HG03378 (cell line): ENCODE measurements around the gene GRIP1.

ENCODE experiments used
- ATAC-seq: cut with Tn5 transposase; IDR thresholded peaks from one replicate; pipeline ENCODE4 v1.9.1; 2021; ENCODE audit warnings: mild to moderate bottlenecking, moderate library complexity; ENCODE audit not compliant: unreplicated experiment

The GRIP1 gene

GRCh38 chr12:66403746-66404145 lies 275.1 kb downstream of the GRIP1 start:
- ATAC-seq, result no peak

- no peak for ATAC-seq
These were observed 279.0 kb downstream of the GRIP1 start for GRCh38 chr12:66399911-66400306.

DNA sequence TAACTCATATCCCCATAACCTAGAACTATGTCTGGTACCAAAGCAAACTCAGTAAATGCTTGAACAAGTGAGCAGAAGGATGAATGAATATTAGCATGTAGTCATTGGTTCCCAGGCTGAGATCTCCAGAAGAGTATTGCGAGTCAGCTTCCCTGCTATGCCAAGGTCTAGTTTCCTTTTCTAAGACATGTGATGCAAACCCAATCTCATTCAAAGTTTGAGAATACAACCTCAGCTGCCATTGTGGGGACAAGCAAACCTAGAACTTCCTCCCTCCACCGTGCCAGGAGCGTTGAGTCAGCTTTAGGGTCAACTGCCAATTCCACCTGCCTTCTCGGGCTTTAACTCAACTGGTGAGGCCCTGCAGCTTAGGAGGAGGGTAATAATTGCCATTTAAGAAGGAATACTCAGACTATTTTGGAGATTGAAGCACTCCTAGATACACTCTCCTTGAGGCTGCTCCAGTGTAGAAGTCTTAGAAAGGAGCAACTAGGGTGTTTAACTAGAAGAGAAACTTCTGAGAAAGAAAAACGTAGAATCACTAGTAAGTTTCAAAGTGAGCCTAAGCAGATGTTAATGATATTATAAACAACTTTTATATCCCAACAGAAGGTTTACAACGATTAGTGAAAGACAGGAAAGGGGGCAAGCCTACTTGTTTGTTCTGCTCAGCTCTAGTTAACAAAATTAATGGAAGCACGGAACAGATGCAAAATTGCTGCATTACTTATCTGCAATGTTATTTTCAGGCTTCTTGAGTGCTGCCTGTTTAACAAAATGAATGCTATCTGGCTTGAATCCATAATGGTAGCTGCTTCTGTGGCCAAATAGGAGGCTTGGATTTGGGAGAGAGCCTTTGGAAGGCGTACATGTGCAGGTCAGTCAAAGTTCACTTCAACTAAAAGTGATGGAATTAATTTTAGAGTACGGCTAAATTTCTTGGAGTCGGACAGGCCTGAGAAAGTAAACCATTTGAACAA lies 279.7 kb downstream of the GRIP1 start:
- ATAC-seq, result no peak

GRCh38 chr12:66397574-66398290 lies 281.1 kb downstream of the GRIP1 start:
- ATAC-seq, result no peak

DNA sequence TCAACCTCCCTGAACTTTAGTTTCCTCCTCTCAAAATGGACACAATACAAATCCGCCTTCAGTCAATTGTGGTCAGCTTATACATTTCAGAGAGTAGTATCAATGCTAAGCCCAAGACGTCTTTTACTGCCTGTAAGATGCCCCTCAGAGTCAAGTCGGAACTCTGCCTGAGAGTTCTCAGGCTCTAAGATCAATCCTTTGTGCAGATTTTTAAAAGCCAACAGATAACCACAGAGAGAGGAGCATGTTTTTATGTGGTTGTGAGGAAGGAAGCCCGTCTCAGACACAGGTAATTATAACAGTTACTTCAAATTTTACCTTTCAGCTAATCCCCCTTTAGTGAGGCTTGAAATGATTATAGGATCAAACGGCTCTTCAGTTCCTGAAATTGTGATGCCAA lies 285.0 kb downstream of the GRIP1 start:
- ATAC-seq, result no peak

DNA sequence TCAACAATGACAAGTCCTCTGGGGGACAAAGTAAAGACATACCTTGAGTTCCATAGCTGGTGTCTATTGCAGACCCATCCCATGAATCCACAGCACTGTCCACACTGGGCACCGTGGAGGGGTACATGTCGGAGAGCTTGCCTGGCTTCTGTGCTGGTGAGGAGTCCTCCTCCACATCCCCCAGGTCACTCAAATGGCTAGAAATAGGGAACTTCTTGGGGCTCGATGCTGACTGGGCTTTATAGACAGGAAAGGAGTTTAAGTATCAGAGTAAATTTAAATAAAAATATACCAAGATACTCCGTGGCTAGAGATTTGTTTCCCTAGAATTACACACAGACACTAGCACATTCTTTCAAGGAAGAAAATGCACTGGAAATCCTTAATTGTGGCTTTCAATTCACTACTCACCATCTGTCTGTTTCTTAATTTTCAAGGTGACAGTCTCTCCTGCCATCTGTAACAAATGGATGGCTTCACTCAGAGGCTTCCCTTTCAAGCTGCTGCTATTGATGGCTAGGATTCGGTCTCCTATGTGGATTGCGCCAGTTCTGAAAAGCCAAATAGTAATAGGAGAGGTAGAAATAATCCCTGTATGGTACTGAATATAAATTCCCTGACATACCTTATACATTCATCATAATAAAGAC lies 286.5 kb downstream of the GRIP1 start:
- ATAC-seq, result no peak

DNA sequence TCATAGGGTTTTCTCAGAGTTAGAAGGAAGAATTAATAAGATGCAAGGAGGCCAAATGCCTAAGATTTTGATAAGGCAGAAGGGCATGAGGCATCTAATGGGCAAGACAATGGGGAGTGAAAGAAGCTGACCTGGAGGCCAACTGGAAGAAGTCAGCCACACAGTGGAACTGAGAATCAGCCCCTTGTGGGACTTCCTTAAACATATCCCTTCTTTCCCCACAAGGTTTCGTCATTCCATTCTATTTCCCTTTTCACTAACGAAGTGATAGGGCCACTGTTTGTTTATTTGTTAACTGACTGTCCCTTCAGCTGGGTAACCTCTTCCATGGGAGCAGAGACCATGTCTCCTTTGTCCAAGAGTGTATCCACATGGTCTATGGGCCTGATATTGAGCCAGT lies 290.4 kb downstream of the GRIP1 start:
- no peak for ATAC-seq

GRCh38 chr12:66387117-66387516 lies 291.8 kb downstream of the GRIP1 start:
- no peak for ATAC-seq

GRCh38 chr12:66380769-66381535 lies 297.9 kb downstream of the GRIP1 start:
- ATAC-seq, result no peak

- ATAC-seq, result no peak
These were observed 299.3 kb downstream of the GRIP1 start for GRCh38 chr12:66379616-66380015.

DNA sequence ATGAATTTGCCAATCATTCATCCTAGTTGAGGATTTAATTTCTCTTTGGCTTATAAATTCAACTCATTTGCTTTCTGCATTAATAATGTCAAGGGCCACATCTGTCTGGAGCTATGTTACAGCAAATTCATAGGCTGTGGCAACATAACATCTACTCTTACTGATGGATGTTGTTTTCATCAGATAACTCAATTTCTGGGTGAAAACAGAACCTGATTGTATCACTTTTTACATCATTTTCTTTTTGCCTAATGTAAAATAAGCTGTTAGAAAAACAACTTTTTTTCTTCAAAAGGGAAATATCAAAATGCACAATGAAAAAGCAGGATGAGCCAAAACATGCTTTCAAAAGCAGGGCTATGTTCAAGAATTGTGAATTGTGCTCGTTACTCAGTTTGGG lies 303.3 kb downstream of the GRIP1 start:
- no peak for ATAC-seq

DNA sequence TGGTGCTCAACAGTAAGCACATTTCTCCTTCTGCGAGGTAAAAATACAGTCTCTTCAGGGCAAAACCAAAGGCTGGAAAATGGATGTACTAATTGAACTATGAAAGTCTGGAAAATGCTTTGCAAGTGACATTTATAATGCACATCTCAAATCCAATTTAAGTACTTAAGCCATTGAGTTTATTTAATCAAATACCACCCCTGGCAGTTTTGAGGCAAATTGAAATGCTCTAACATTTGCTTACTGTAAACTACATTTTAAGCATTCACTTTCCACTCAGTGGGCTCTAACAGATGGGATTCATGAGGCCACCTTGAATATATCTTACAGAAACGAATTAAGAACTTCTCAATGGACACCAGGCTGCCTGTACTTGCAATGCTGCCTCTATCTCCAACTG lies 306.9 kb downstream of the GRIP1 start:
- ATAC-seq, result no peak

GRCh38 chr12:66367015-66367667 lies 311.7 kb downstream of the GRIP1 start:
- ATAC-seq, result no peak

- no peak for ATAC-seq
These were observed 313.0 kb downstream of the GRIP1 start for GRCh38 chr12:66365718-66366490.

DNA sequence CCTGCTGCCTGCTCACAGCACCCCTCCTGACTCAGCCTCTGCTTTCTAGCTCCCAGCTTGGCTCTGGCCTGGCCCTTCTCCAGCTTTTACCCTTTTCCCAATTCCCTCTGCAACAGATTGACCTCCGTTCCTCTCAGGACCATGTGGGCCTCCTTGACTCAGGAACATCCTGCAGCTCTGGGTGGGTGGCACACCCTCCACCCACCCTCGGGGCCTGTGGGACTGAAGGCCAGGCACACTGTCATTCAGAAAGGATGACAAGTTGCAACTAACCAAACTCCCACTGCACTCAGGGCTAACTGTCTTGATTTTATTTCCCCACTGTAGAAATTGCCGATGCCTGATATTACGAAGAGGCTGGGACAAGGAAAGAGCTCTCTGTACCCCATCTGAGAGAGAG lies 317.2 kb downstream of the GRIP1 start:
- ATAC-seq, result no peak

DNA sequence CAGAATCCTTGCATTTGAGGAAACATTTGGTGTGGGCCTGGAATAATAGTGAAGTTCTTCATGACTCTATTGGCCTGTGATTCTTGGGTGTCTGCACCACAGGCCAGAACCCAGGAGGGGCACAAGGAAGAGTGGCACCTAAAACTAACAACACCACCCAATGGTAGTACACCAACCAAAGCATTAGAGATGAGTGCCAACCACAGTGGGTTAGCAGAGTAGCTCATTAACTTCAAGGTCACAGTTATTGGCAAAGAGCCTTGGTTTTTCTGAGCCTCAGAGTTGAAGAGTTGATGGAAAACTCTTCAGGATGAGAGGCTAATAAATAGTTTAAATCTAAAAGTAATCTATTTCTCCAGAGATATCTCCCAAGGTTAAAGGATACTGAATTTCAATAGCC lies 319.6 kb downstream of the GRIP1 start:
- ATAC-seq, result no peak

DNA sequence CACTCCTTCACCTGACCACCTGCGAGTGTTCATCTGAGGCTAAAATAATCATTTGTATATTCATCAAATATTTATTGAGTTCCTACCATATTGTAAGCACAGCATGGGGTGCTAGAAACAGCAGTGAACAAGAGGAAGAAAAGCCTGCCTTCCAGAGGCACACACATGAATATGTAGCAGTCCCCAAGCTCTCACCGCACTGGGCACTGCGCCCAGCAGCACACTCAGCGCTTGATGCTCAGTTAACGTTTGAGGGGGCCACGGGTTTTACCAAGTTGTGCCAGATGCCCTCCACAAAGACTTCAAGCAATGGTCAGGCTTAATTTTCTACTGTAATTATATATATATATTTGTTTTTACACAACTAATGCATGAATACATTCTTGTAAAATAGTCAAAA lies 324.6 kb downstream of the GRIP1 start:
- ATAC-seq, result no peak

GRCh38 chr12:66352899-66353298 lies 326.0 kb downstream of the GRIP1 start:
- ATAC-seq, result no peak

DNA sequence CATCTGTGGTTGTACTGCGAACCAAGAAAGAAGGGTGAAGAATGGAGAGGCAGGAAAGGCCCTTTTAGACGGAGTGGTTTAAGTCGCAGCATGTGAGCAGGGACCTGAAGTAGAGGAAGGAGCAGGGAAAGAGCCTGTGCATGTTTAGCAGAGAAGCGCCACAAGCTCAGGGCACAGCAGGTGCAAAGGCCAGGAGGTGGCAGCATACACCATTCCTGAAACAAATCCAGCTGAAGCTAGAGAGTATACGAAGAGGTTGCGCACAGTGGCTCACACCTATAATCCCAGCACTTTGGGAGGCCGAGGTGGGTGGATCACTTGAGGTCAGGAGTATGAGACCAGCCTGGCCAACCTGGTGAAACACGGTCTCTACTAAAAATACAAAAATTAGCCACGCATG lies 326.7 kb downstream of the GRIP1 start:
- ATAC-seq, result no peak

DNA sequence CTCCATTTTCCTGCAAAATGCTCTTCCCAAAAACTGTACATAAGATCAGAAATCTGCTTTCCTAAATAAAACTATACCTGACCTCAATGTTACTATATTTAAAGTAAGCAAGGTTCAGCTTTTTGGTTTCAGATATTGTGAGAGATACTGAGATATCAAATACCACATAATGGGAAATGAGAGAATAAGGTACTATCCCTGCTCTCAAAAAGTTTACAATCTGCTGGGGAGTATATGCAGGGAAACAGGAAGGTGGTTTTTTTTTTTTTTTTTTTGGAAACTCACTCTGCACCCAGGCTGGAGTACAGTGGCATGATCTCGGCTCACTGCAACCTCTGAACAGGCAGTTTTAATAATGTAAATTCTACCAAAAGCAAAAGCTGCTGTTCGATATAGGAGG lies 327.6 kb downstream of the GRIP1 start:
- no peak for ATAC-seq
